GM18511 (cell line): ENCODE measurements around the gene HIVEP3.

Experiments
- ATAC-seq: cut with Tn5 transposase; IDR thresholded peaks from one replicate; pipeline ENCODE4 v1.9.1; 2021; ENCODE audit warnings: mild to moderate bottlenecking, moderate library complexity; ENCODE audit not compliant: unreplicated experiment

HIVEP3 gene

GRCh38 chr1:41542196-41542930, 376.4 kb downstream of the HIVEP3 start:
- ATAC-seq = no peak

GRCh38 chr1:41541592-41541952, 377.1 kb downstream of the HIVEP3 start:
- no peak for ATAC-seq

- no peak for ATAC-seq
Measured at GRCh38 chr1:41540886-41541591, 377.7 kb downstream of the HIVEP3 start.

GRCh38 chr1:41539999-41540398, 378.7 kb downstream of the HIVEP3 start:
- ATAC-seq = no peak

GRCh38 chr1:41539418-41539805, 379.3 kb downstream of the HIVEP3 start:
- no peak for ATAC-seq

GRCh38 chr1:41538741-41539417, 379.8 kb downstream of the HIVEP3 start:
- no peak for ATAC-seq

- no peak for ATAC-seq
Measured at GRCh38 chr1:41537788-41538351, 380.9 kb downstream of the HIVEP3 start.

GRCh38 chr1:41537251-41537650, 381.5 kb downstream of the HIVEP3 start:
- ATAC-seq = no peak

- no peak for ATAC-seq
Measured at GRCh38 chr1:41536361-41536802, 382.3 kb downstream of the HIVEP3 start.

- ATAC-seq = no peak
Measured at GRCh38 chr1:41535716-41536115, 383.0 kb downstream of the HIVEP3 start.

GRCh38 chr1:41535276-41535675, 383.4 kb downstream of the HIVEP3 start:
- ATAC-seq = no peak

GRCh38 chr1:41534181-41535076, 384.3 kb downstream of the HIVEP3 start:
- ATAC-seq = no peak

- no peak for ATAC-seq
Measured at GRCh38 chr1:41533731-41534080, 385.0 kb downstream of the HIVEP3 start.

GRCh38 chr1:41533016-41533730, 385.5 kb downstream of the HIVEP3 start:
- no peak for ATAC-seq

GRCh38 chr1:41532206-41532975, 386.3 kb downstream of the HIVEP3 start:
- ATAC-seq = no peak

GRCh38 chr1:41530411-41530810, 388.3 kb downstream of the HIVEP3 start:
- no peak for ATAC-seq

GRCh38 chr1:41529621-41530395, 388.9 kb downstream of the HIVEP3 start:
- ATAC-seq = no peak
